HS-27A (cell line): Measurements from ENCODE around the gene C21orf91.
A peak's percentile ranks its signal among the peaks of the same experiment; 100 is the strongest.

ENCODE experiments used
- DNase-seq: peaks from one replicate; pipeline ENCODE4 v3.0.0-alpha.2; 2012; ENCODE audit warnings: low read depth, missing footprints

Gene C21orf91

GRCh38 chr21:17819114-17819876, at the start of gene C21orf91:
C21orf91 (minus strand) TSS chr21:17819356; CDS start chr21:17818318, 1,038 bp downstream.
- DNase-seq, result peak; percentile 65

GRCh38 chr21:17866590-17866989, 47.4 kb upstream of the C21orf91 start:
- DNase-seq, result no peak

DNA sequence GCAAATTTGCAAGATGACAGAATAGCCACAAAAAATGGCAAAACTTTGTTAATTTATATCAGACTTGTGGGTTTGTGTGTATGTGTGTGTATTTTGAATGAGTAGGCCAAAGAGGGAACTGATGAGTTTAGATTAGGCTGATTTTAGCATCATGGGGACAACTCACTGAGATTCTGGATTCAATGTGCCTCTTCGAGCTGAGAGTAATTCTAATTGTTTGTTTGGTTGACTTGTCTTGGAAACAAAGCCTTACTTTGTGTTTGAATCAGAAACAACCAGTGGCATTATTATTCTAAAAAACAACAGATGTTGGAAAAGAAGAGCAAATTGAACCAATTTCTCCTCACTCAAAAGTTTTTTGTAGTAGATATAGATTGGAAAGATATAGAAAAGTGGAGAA, 40.5 kb upstream of the C21orf91 start:
- no peak for DNase-seq

GRCh38 chr21:17858747-17859146, 39.6 kb upstream of the C21orf91 start:
- no peak for DNase-seq

- no peak for DNase-seq
Measured at GRCh38 chr21:17854745-17855144, 35.6 kb upstream of the C21orf91 start.

GRCh38 chr21:17853393-17854275, 34.5 kb upstream of the C21orf91 start:
- DNase-seq, result no peak

DNA sequence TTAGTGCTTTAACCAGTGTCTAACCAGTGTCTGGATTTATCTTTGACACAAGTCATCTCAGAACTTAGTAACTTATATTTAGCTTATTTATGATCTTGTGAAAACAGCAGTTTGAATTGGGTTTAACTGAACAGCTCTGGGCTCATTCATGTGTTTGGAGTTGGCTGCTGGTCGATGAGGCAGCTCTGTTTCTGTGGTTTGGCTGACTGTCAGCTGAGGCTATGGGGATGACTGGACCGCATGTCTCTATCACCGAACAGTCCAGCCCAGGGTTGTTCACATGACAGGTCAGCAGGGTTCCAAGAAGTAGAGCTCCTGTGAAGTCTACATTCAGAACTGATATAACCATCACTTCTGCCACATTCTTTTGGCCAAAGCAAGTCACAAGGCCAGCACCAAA, 29.1 kb upstream of the C21orf91 start:
- DNase-seq, result peak; percentile 86

DNA sequence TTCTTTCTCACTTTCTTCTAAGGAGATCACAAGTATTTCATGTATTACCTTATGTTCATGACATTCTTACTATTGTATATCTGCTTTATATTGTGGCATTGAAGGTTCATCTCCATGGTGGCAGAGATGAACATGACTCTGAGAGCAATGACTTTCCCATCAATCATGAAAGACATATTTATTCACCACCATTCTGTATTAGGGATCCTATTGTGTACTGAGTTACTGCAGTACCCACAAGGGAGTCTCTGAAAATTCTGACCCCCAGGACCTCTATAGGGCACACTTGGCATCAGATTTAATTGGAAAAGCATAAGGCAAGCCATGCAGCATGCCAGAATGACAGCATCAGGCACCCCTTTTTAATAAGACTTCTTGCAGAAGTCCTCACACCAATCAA, 21.9 kb upstream of the C21orf91 start:
- DNase-seq, result no peak

DNA sequence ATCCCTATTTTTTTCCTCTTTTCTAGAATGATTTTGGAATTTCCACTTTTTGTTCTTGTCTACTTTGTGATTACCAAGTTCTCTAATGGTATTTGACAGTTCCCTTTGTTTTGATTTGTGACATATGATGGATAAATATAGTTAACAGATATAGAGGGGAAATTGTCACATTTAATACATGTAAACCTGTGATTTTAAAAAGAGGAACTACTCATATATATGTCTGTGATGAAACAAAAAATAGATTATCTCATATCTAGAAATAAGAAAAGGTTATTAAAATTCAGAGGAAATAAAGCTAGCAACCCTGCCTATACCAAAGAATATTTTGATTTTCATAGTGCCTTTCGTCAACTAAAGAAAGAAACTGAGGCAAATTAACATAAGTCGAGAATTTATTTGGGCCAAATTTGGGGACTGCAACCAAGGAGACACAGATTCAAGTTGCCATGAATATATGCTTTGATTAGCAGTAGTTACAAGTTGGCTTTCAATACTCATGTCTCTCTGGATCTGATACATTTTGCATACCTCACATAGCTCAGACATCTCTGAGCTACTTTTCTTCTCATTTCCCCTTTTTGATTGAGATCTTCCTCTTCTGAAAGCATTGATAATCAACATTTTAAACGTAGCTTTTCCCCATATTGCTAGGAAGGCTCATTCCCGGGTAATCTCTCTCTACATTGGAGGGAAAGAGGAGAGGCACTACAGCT, 15.6 kb upstream of the C21orf91 start:
- DNase-seq, result no peak

DNA sequence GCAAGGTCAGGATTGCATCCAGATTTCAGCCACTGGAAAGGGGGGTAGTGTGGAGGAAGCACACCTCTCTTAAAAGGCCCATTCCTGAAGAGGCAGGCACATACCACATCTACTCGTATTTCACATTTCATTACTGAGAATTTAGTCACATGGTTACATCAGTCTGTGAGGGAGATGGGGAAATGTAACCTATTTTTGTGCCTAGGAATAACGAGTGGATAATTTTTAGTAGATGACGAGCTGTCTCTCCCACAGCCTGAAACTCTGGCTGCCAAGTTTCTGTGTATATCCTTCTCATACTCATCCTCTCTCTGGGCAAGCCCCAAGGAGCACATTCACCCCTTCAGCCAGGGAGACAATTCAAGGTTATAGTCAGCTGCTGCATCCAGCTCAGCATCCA, 10.3 kb upstream of the C21orf91 start:
- DNase-seq, result no peak

GRCh38 chr21:17828223-17828622, 9.1 kb upstream of the C21orf91 start:
- no peak for DNase-seq

GRCh38 chr21:17823846-17824245, 4.7 kb upstream of the C21orf91 start:
- no peak for DNase-seq

DNA sequence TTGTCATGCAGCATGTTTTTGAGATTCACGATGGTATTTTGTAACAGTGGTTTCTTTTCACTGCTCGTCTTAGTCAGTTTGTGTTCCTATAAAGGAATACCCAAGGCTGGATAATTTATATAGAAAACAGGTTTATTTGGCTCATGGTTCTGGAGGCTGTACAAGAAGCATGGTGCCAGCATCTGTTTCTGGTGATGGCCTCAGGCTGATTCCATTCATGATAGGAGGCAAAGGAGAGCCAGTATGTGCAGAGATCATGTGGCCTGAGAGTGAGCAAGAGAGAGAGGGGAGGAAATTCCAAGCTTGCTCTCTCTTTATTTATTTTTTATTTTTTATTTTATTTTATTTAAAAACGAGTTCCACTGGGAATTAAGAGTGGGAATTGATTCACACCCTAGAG, 2.0 kb upstream of the C21orf91 start:
- DNase-seq, result no peak

DNA sequence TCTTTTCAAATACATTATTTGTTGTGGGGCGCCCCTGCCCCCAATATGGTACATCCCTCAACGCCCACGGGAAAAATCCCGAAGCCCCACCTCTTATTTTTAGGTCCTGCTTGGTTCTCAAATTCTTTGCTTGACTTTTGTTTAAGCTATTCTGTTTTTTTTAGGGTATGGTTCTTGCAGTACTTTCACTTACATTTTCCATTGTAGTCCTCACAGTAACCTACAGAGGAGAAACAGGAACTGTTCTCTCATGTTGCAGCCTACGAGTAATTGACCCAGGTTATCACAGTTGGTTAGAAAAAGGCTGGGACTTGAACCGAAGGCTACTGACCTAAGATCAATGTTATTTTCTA, 697 bp upstream of the C21orf91 start:
- no peak for DNase-seq

DNA sequence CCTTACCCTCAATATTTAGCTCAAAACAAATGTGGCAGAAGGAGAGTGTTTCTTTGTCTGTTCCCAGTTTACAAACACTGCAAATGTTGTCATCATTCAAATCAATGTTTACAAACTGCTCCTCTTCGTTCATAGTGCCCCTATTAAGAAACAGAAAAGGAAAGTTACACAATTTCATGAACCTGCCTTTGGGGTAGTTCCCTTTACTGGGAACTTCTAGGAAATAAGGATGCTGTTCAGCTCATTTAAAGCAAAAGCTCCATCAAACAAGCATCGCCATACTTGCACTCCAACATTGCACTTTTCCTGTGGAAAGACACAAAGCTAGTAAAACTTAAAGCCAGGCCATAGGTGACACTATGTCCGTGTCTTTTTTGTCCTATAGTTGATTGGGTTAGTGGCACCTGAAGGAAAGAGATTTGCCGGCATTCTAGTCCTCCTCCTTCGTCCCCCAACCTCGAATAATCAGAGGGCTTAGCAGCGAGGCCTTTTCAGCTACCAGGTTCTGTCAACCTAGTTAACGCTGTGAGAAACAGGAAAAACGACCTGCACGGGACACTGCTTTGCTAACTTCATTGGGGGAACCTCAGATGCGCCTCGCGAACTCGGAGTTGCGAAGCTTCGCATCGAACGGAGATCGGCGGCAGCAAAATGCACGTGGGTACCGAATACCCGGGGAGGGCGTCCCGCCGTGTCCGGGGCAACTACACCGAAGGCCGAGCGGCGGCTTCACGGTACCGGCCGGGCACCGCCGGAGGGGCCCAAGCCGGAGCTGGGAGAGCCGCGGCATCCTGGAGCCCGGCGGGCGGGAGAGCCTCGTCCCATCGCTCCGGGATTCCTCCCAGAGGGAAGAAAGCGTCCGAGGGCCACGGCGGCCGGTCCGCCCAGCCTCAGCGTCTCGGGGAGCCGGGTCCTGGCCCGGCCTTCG, 706 bp downstream of the C21orf91 start:
- DNase-seq, result no peak

DNA sequence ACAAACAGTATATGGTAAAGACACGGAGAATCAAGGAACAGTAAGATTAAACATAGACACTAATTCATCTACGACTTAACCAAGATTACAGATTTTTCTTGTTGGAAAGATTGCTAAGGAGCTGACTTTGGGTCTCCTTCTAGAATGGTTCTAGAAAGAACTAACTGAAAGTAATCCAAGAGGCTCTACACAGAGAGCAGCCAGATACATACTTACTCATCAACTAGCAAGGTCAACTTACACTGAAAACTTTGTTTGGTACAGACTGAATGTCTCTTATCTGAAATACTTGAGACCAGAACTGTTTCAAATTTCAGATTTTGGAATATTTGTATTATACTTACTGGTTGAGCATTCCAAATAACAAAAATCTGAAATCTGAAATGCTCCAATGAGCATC, 5.8 kb downstream of the C21orf91 start:
- DNase-seq, result no peak

GRCh38 chr21:17805966-17806365, 13.2 kb downstream of the C21orf91 start:
- DNase-seq, result no peak

GRCh38 chr21:17803536-17803935, 15.6 kb downstream of the C21orf91 start:
- no peak for DNase-seq

DNA sequence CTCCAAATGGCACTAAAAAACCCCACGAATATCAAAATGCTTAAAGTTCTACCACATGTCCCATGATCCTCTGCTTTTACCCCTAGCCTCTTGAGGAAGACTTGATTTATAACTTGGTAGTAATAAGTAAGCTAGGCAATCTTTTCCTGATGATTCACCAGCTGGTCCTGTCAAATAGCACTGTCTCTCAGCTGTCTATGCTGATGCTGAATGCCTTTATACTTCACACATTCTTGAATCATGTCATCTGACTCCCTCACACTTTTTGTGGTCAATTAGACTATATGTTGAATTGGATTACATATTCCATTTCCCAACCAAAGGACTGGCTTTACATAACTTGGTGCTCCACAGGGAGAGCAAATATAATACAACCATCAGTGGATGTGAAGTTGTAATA, 16.6 kb downstream of the C21orf91 start:
- peak; percentile 26 for DNase-seq

DNA sequence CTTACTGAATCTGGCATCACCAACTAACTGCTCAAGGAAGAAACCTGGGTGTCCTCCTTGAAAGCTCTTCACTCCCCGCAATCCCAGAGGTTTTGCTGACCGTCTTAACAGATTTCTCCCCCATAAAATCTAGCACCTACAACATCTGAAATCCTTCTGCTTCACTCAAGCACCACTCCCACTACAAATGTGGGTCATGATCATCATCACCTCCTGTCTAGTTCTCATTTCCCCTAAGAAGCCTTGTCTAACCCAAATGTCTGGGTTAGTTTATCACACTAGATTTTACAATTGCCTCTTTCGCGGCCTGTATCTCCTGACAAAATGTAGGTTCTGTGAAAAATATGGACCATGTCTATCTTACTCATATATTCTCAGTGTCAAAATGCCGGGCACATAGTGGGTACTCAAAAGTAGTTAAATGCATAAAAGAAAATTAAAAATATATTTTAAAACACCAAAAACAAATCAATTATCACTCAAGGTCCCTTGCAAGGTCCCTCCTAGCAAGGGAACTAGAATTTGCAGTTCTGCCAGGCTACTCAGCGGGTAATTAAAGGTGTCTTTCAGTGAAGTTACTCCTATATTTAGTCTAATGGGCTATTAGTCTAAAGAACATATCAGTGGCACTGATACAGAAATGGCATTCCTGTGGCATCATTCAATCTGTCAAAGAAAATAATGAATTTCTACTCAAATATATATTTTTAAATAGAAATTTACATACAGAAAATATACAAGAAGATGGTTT, 19.6 kb downstream of the C21orf91 start:
- DNase-seq, result no peak

GRCh38 chr21:17798796-17799195, 20.4 kb downstream of the C21orf91 start:
- DNase-seq, result no peak
